ENCODE data around the gene SGPP2.
"Not testable (repeated sequence)": the region's sequence is repeated elsewhere in the genome, so short reads cannot be mapped to it uniquely, and the experiment has no call there.

SGPP2 gene

GRCh38 chr2:222427646-222428301, 3.4 kb downstream of the SGPP2 start:
- no peak for DNase-seq

GRCh38 chr2:222430071-222430470, 5.7 kb downstream of the SGPP2 start:
- DNase-seq = no peak

- DNase-seq = no peak
Measured at GRCh38 chr2:222430681-222431080, 6.3 kb downstream of the SGPP2 start.

GRCh38 chr2:222431869-222432268, 7.5 kb downstream of the SGPP2 start:
- no peak for DNase-seq

GRCh38 chr2:222433332-222434173, 9.2 kb downstream of the SGPP2 start:
- no peak for DNase-seq

GRCh38 chr2:222434204-222434603, 9.9 kb downstream of the SGPP2 start:
- DNase-seq = no peak

- not testable (repeated sequence) for DNase-seq
Measured at GRCh38 chr2:222435400-222436039, 11.2 kb downstream of the SGPP2 start.

- DNase-seq = no peak
Measured at GRCh38 chr2:222436040-222436413, 11.7 kb downstream of the SGPP2 start.

GRCh38 chr2:222439692-222440091, 15.3 kb downstream of the SGPP2 start:
- no peak for DNase-seq

- DNase-seq = no peak
Measured at GRCh38 chr2:222440673-222441422, 16.5 kb downstream of the SGPP2 start.

- DNase-seq = no peak
Measured at GRCh38 chr2:222442665-222443064, 18.3 kb downstream of the SGPP2 start.

GRCh38 chr2:222445227-222445626, 20.9 kb downstream of the SGPP2 start:
- DNase-seq = no peak

- no peak for DNase-seq
Measured at GRCh38 chr2:222447131-222447530, 22.8 kb downstream of the SGPP2 start.

GRCh38 chr2:222448748-222449181, 24.4 kb downstream of the SGPP2 start:
- no peak for DNase-seq

- no peak for DNase-seq
Measured at GRCh38 chr2:222450021-222450420, 25.7 kb downstream of the SGPP2 start.

GRCh38 chr2:222451224-222451674, 26.9 kb downstream of the SGPP2 start:
- DNase-seq = no peak

GRCh38 chr2:222452422-222452950, 28.1 kb downstream of the SGPP2 start:
- no peak for DNase-seq

- no peak for DNase-seq
Measured at GRCh38 chr2:222456479-222457077, 32.2 kb downstream of the SGPP2 start.

- no peak for DNase-seq
Measured at GRCh38 chr2:222459983-222460382, 35.6 kb downstream of the SGPP2 start.

- DNase-seq = no peak
Measured at GRCh38 chr2:222465746-222466145, 41.4 kb downstream of the SGPP2 start.

- no peak for DNase-seq
Measured at GRCh38 chr2:222468346-222468745, 44.0 kb downstream of the SGPP2 start.

- no peak for DNase-seq
Measured at GRCh38 chr2:222470802-222471468, 46.6 kb downstream of the SGPP2 start.
